MM.1S (cell line): ENCODE measurements around the gene GAST.

Experiments used
- DNase-seq: peaks from one replicate; pipeline ENCODE4 v3.0.0-alpha.2; 2015
- H2AFZ ChIP-seq: fragments of 300-600 bp; sonication (generic); 2 replicates; pipeline ENCODE4 v1.6.0; 2016; ENCODE audit warnings: antibody characterized with exemption, low read length
- H3F3A ChIP-seq: fragments of 300-600 bp; sonication (generic); 2 replicates; pipeline ENCODE4 v1.6.1; 2016; ENCODE audit warnings: mild to moderate bottlenecking, antibody characterized with exemption, low read length, moderate library complexity, mixed read lengths; ENCODE audit not compliant: insufficient read depth
- H3K27ac ChIP-seq: fragments of 300-600 bp; sonication (generic); 2 replicates; pipeline ENCODE4 v1.5.1; 2016; ENCODE audit warnings: mild to moderate bottlenecking, low read length
- H3K27me3 ChIP-seq: fragments of 300-600 bp; sonication (generic); replicated peaks from 2 replicates; pipeline ENCODE4 v1.6.0; 2016; ENCODE audit warnings: low read length; ENCODE audit not compliant: insufficient read depth
- H3K36me3 ChIP-seq: fragments of 300-600 bp; sonication (generic); replicated peaks from 2 replicates; pipeline ENCODE4 v1.6.1; 2016; ENCODE audit warnings: mild to moderate bottlenecking, low read length, mixed read lengths; ENCODE audit not compliant: insufficient read depth
- H3K4me1 ChIP-seq: fragments of 300-600 bp; sonication (generic); 2 replicates; pipeline ENCODE4 v1.6.1; 2016; ENCODE audit warnings: low read length, mixed read lengths
- H3K4me2 ChIP-seq: fragments of 300-600 bp; sonication (generic); 2 replicates; pipeline ENCODE4 v1.6.0; 2016; ENCODE audit warnings: low read depth, low read length
- H3K4me3 ChIP-seq: fragments of 300-600 bp; sonication (generic); 2 replicates; pipeline ENCODE4 v1.5.1; 2016; ENCODE audit warnings: low read length, mixed read lengths
- H3K79me2 ChIP-seq: fragments of 300-600 bp; sonication (generic); 2 replicates; pipeline ENCODE4 v1.6.1; 2016; ENCODE audit warnings: mixed run types, low read length, mixed read lengths
- H3K9ac ChIP-seq: fragments of 300-600 bp; sonication (generic); 2 replicates; pipeline ENCODE4 v1.6.1; 2016; ENCODE audit warnings: low read length, mixed read lengths
- H3K9me2 ChIP-seq: fragments of 300-600 bp; sonication (generic); replicated peaks from 2 replicates; pipeline ENCODE4 v1.6.1; 2016; ENCODE audit warnings: mild to moderate bottlenecking, low read length, mixed read lengths; ENCODE audit not compliant: insufficient read depth
- H3K9me3 ChIP-seq: fragments of 300-600 bp; sonication (generic); replicated peaks from 2 replicates; pipeline ENCODE4 v1.6.1; 2016; ENCODE audit warnings: mild to moderate bottlenecking, low read length, mixed read lengths; ENCODE audit not compliant: insufficient read depth
- H4K20me1 ChIP-seq: fragments of 300-600 bp; sonication (generic); 2 replicates; pipeline ENCODE4 v1.6.1; 2016; ENCODE audit warnings: mild to moderate bottlenecking, low read length, moderate library complexity, mixed read lengths; ENCODE audit not compliant: insufficient read depth
- EZH2 ChIP-seq: fragments of 300-600 bp; sonication (generic); optimal IDR thresholded peaks from 2 replicates; pipeline ENCODE3; 2017; ENCODE audit warnings: low read depth, mild to moderate bottlenecking, antibody characterized with exemption, low read length, mixed read lengths
- EZH2phosphoT487 ChIP-seq: fragments of 300-600 bp; sonication (generic); IDR thresholded peaks from 2 replicates; pipeline ENCODE4 v1.6.1; 2018; ENCODE audit warnings: antibody characterized with exemption, low read length
- TF ChIP-seq, protein P1 (sequence below): fragments of 300-600 bp; sonication (generic); IDR thresholded peaks from 2 replicates; pipeline ENCODE4 v1.5.1; 2016; ENCODE audit warnings: antibody characterized with exemption, low read length, mixed read lengths

Gene GAST

GRCh38 chr17:41679740-41680425 is 32.2 kb upstream of the GAST start:
- no peak overlapping the region for H3K4me3 ChIP-seq
- peaks cover 23% of the 10 kb centered on the region for H3K4me1 ChIP-seq
- H2AFZ ChIP-seq = no peak overlapping the region
- H3K27me3 ChIP-seq = no peaks in the 10 kb centered on the region
- H3K79me2 ChIP-seq = no peaks in the 10 kb centered on the region
- peak overlapping the region; percentile 73; the same call in 1 of the 2 replicates for H3K27ac ChIP-seq
- TF ChIP-seq EZH2phosphoT487 = no peak
- H3K36me3 ChIP-seq = no peaks in the 10 kb centered on the region
- peak overlapping the region; percentile 51; the same call in 1 of the 2 replicates for H3K9ac ChIP-seq
- no peaks in the 10 kb centered on the region for H3K9me3 ChIP-seq
- no peak for DNase-seq
- peaks cover 16% of the 10 kb centered on the region for H3F3A ChIP-seq
- H4K20me1 ChIP-seq = no peaks in the 10 kb centered on the region
- H3K9me2 ChIP-seq = no peaks in the 10 kb centered on the region
- peak overlapping the region; percentile 80; the same call in 1 of the 2 replicates for H3K4me2 ChIP-seq

GRCh38 chr17:41680426-41681040 is 31.6 kb upstream of the GAST start:
- Histone ChIP-seq H3K36me3 (no peaks in the 10 kb centered on the region), H3K4me2 (no peak overlapping the region), H4K20me1 (no peaks in the 10 kb centered on the region), H3K27ac (no peak overlapping the region), H3K79me2 (no peaks in the 10 kb centered on the region), H3K27me3 (no peaks in the 10 kb centered on the region), H2AFZ (no peak overlapping the region), H3K9me3 (no peaks in the 10 kb centered on the region), H3F3A (peaks cover 16% of the 10 kb centered on the region), H3K9ac (no peak overlapping the region), H3K9me2 (no peaks in the 10 kb centered on the region), H3K4me3 (no peak overlapping the region), H3K4me1 (peaks cover 23% of the 10 kb centered on the region)
- DNase-seq = no peak
- TF ChIP-seq EZH2phosphoT487 = no peak
- TF ChIP-seq, protein P1, sequence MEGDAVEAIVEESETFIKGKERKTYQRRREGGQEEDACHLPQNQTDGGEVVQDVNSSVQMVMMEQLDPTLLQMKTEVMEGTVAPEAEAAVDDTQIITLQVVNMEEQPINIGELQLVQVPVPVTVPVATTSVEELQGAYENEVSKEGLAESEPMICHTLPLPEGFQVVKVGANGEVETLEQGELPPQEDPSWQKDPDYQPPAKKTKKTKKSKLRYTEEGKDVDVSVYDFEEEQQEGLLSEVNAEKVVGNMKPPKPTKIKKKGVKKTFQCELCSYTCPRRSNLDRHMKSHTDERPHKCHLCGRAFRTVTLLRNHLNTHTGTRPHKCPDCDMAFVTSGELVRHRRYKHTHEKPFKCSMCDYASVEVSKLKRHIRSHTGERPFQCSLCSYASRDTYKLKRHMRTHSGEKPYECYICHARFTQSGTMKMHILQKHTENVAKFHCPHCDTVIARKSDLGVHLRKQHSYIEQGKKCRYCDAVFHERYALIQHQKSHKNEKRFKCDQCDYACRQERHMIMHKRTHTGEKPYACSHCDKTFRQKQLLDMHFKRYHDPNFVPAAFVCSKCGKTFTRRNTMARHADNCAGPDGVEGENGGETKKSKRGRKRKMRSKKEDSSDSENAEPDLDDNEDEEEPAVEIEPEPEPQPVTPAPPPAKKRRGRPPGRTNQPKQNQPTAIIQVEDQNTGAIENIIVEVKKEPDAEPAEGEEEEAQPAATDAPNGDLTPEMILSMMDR = no peak
- TF ChIP-seq EZH2 = no peak

GRCh38 chr17:41681776-41682175 is 30.4 kb upstream of the GAST start:
- H3K4me1 ChIP-seq = peaks cover 11% of the 10 kb centered on the region
- no peak overlapping the region for H3K27ac ChIP-seq
- TF ChIP-seq EZH2 (no peak), EZH2phosphoT487 (no peak)
- TF ChIP-seq, protein P1 = no peak
- no peaks in the 10 kb centered on the region for H4K20me1 ChIP-seq
- H3K4me3 ChIP-seq = no peak overlapping the region
- H3K9ac ChIP-seq = no peak overlapping the region
- DNase-seq = no peak
- no peaks in the 10 kb centered on the region for H3K9me2 ChIP-seq
- no peaks in the 10 kb centered on the region for H3K36me3 ChIP-seq
- no peaks in the 10 kb centered on the region for H3K79me2 ChIP-seq
- H3K4me2 ChIP-seq = no peak overlapping the region
- H2AFZ ChIP-seq = no peak overlapping the region
- no peaks in the 10 kb centered on the region for H3K9me3 ChIP-seq
- peaks cover 8% of the 10 kb centered on the region; the same call in 1 of the 2 replicates for H3F3A ChIP-seq
- no peaks in the 10 kb centered on the region for H3K27me3 ChIP-seq

DNA sequence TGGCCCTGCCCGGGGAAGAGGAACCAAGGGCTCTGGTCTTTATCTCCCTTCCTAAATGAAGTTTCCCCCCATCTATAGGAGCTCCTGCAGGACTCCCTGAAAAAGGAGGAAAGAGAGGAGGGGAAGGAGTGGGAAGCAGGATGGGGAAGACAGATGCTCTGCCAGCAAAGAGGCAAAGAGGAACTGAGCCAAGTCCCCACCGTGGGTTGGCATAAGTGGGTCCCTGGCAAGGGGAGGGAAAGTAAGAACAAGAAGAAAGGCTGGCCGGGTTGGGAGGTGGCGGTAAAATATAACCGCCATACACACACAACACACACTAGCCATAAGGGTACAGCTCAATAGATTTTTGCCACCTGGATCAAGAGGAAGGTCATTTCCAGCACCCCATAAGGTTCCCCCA is 29.5 kb upstream of the GAST start:
- TF ChIP-seq, protein P1 = no peak
- no peak for TF ChIP-seq EZH2
- TF ChIP-seq EZH2phosphoT487 = no peak

More for the DNA sequence above, 29.5 kb upstream of the GAST start:
- Histone ChIP-seq H3K4me1 (peaks cover 8% of the 10 kb centered on the region), H3F3A (peaks cover 9% of the 10 kb centered on the region), H4K20me1 (no peaks in the 10 kb centered on the region), H3K27me3 (no peaks in the 10 kb centered on the region), H2AFZ (no peak overlapping the region), H3K4me2 (no peak overlapping the region), H3K79me2 (no peaks in the 10 kb centered on the region), H3K9ac (no peak overlapping the region), H3K9me3 (no peaks in the 10 kb centered on the region), H3K9me2 (no peaks in the 10 kb centered on the region), H3K4me3 (no peak overlapping the region), H3K36me3 (no peaks in the 10 kb centered on the region), H3K27ac (no peak overlapping the region)
- no peak for DNase-seq
